ENCODE data around the gene PLEKHJ1. TPM values are rescaled to one million over a fixed set of nuclear protein-coding genes. Genes with fewer than 3 reads are reported as not detected.

Gene PLEKHJ1
- total and polyA plus RNA-seq, 2 of the 8 experiments (the other 6 are each of a cell fraction or from before 2014, with no cell fraction given) = 135 to 187 TPM

- TF ChIP-seq, protein P1, sequence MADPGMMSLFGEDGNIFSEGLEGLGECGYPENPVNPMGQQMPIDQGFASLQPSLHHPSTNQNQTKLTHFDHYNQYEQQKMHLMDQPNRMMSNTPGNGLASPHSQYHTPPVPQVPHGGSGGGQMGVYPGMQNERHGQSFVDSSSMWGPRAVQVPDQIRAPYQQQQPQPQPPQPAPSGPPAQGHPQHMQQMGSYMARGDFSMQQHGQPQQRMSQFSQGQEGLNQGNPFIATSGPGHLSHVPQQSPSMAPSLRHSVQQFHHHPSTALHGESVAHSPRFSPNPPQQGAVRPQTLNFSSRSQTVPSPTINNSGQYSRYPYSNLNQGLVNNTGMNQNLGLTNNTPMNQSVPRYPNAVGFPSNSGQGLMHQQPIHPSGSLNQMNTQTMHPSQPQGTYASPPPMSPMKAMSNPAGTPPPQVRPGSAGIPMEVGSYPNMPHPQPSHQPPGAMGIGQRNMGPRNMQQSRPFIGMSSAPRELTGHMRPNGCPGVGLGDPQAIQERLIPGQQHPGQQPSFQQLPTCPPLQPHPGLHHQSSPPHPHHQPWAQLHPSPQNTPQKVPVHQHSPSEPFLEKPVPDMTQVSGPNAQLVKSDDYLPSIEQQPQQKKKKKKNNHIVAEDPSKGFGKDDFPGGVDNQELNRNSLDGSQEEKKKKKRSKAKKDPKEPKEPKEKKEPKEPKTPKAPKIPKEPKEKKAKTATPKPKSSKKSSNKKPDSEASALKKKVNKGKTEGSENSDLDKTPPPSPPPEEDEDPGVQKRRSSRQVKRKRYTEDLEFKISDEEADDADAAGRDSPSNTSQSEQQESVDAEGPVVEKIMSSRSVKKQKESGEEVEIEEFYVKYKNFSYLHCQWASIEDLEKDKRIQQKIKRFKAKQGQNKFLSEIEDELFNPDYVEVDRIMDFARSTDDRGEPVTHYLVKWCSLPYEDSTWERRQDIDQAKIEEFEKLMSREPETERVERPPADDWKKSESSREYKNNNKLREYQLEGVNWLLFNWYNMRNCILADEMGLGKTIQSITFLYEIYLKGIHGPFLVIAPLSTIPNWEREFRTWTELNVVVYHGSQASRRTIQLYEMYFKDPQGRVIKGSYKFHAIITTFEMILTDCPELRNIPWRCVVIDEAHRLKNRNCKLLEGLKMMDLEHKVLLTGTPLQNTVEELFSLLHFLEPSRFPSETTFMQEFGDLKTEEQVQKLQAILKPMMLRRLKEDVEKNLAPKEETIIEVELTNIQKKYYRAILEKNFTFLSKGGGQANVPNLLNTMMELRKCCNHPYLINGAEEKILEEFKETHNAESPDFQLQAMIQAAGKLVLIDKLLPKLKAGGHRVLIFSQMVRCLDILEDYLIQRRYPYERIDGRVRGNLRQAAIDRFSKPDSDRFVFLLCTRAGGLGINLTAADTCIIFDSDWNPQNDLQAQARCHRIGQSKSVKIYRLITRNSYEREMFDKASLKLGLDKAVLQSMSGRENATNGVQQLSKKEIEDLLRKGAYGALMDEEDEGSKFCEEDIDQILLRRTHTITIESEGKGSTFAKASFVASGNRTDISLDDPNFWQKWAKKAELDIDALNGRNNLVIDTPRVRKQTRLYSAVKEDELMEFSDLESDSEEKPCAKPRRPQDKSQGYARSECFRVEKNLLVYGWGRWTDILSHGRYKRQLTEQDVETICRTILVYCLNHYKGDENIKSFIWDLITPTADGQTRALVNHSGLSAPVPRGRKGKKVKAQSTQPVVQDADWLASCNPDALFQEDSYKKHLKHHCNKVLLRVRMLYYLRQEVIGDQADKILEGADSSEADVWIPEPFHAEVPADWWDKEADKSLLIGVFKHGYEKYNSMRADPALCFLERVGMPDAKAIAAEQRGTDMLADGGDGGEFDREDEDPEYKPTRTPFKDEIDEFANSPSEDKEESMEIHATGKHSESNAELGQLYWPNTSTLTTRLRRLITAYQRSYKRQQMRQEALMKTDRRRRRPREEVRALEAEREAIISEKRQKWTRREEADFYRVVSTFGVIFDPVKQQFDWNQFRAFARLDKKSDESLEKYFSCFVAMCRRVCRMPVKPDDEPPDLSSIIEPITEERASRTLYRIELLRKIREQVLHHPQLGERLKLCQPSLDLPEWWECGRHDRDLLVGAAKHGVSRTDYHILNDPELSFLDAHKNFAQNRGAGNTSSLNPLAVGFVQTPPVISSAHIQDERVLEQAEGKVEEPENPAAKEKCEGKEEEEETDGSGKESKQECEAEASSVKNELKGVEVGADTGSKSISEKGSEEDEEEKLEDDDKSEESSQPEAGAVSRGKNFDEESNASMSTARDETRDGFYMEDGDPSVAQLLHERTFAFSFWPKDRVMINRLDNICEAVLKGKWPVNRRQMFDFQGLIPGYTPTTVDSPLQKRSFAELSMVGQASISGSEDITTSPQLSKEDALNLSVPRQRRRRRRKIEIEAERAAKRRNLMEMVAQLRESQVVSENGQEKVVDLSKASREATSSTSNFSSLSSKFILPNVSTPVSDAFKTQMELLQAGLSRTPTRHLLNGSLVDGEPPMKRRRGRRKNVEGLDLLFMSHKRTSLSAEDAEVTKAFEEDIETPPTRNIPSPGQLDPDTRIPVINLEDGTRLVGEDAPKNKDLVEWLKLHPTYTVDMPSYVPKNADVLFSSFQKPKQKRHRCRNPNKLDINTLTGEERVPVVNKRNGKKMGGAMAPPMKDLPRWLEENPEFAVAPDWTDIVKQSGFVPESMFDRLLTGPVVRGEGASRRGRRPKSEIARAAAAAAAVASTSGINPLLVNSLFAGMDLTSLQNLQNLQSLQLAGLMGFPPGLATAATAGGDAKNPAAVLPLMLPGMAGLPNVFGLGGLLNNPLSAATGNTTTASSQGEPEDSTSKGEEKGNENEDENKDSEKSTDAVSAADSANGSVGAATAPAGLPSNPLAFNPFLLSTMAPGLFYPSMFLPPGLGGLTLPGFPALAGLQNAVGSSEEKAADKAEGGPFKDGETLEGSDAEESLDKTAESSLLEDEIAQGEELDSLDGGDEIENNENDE (IDR thresholded peaks at IDR 0.05; ENCODE audit: insufficient replicate concordance, low read length) = no peak
- no peak for TF ChIP-seq NANOG (IDR thresholded peaks at IDR 0.05; ENCODE audit: insufficient read depth, low read depth, low read length, poor library complexity, severe bottlenecking)
- TF ChIP-seq ASH2L (IDR thresholded peaks at IDR 0.05; ENCODE audit: low read length) = no peak
- 0 out of 4 replicates have a peak, but pooled peaks of 1 of the 2 experiments have one; percentile 10 for TF ChIP-seq RAD21 (IDR thresholded peaks at IDR 0.05 in 1 of 2, conservative IDR thresholded peaks at IDR 0.05 in 1 of 2; ENCODE audit: low read depth in 2 of 2, low read length in 2 of 2)
- no peak for TF ChIP-seq ATF2 (IDR thresholded peaks at IDR 0.05; ENCODE audit: low read length)
- no peak for TF ChIP-seq BRCA1 (IDR thresholded peaks at IDR 0.05; ENCODE audit: low read depth, low read length)
- no peak for TF ChIP-seq RFX5 (IDR thresholded peaks at IDR 0.05; ENCODE audit: borderline replicate concordance, low read depth, low read length)
Measured at GRCh38 chr19:2231621-2232221, 4.4 kb downstream of the PLEKHJ1 start (continued).
